Astrocyte (in vitro differentiated cells and primary cell): ENCODE data around the gene VWF.
"Not testable (repeated sequence)": the region's sequence is repeated elsewhere in the genome, so short reads cannot be mapped to it uniquely, and the experiment has no call there.

ENCODE experiments used
- CTCF ChIP-seq: IDR thresholded peaks from 2 replicates; pipeline ENCODE4 v1.5.1; 2011; ENCODE audit warnings: low read depth, mild to moderate bottlenecking, inconsistent platforms, low read length, moderate library complexity; ENCODE audit not compliant: insufficient read depth
- EZH2 ChIP-seq: IDR thresholded peaks from 2 replicates; pipeline ENCODE4 v1.6.1; 2012; ENCODE audit warnings: mild to moderate bottlenecking, low read length, inconsistent platforms; ENCODE audit not compliant: insufficient read depth

GRCh38 chr12:6142368-6143302 is 18.2 kb upstream of the VWF start:
- TF ChIP-seq CTCF, EZH2: not testable (repeated sequence)
